HG02623 (cell line): ENCODE measurements around the gene UTP3.
A peak's percentile ranks its signal among the peaks of the same experiment; 100 is the strongest.
"Not testable (repeated sequence)": the region's sequence is repeated elsewhere in the genome, so short reads cannot be mapped to it uniquely, and the experiment has no call there.

Experiments used
- ATAC-seq: cut with Tn5 transposase; IDR thresholded peaks from one replicate; pipeline ENCODE4 v1.9.1; 2021; ENCODE audit warnings: moderate library complexity; ENCODE audit not compliant: unreplicated experiment

Gene UTP3

DNA sequence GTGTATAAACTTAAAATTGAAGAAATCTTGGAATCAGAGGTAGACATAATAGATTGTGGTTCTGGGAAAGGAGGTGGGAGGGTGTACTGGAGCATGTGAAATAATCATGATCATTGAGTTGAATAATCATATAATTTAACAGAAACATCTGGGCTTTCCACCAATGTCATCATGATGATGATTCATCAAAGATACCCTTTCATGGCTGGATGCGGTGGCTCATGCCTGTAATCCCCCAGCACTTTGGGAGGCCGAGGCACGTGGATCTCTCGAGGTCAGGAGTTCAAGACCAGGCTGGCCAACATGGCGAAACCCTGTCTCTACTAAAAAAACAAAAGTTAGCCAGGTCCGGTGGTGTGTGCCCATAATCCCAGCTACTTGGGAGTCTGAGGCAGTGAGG is 26.8 kb downstream of the UTP3 start:
- ATAC-seq, result peak; percentile 9

DNA sequence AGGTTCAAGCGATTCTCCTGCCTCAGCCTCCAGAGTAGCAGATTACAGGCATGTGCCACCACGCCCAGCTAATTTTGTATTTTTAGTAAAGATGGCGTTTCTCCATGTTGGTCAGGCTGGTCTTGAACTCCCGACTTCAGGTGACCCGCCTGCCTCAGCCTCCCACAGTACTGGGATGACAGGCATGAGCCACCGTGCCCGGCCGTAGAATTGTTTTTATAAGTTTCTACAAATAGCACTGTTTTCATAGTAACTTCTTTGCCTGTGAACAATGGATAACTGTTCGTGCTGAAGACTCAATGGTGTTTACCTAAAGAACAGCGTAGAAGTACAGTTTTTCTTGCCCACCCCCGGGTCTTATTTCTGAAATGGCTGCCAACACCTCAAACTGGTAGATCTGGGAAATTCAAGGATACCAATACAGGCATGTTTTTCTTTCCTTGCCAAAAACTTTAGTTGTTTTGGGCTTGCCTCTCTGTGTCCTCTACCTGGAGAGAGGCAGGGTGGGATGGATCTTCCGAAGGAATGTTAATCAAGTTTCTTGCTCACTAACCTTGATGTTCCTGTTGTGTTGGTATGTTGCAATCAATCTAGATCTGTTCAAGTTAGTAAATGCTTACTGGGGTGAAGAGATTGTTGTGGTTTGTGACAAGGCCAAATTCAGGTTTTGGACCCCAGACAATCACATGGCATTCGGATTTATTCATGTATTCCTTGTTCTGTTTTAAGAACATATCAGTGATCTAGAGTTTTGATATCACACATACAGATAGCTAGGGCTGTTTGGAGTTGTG is 30.7 kb downstream of the UTP3 start:
- ATAC-seq, result no peak

- ATAC-seq, result no peak
Measured at GRCh38 chr4:70721747-70722146, 33.4 kb downstream of the UTP3 start, which contains the start of gene RUFY3. TSS of gene RUFY3 (plus strand) at chr4:70721964. CDS start at chr4:70722574, 610 bp downstream.

DNA sequence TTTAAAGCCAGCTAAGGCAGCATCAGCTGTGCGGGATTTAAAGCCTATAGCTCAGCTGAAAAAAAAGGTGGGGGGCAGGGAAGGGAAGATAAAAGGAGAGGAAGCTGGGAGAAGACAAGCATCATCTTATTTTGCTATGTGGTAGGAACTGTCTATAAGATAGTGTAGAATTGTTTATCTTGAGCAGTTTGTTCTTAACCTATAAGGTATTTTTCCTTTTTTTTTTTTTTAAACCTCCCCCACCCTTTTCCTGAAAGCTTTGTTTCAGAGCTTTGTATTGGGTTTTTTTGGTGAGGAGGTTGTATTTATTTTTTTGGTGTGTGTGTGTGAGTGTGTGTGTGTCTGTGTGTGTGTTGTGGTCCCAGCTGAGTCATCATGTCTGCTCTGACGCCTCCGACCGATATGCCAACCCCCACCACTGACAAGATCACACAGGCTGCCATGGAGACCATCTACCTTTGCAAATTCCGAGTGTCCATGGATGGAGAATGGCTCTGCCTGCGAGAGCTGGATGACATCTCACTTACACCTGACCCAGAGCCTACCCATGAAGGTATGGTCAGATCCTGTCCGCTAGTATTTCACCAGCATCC is 34.0 kb downstream of the UTP3 start:
- no peak for ATAC-seq

GRCh38 chr4:70724463-70724862 is 36.1 kb downstream of the UTP3 start:
- ATAC-seq, result no peak

GRCh38 chr4:70725633-70726032 is 37.3 kb downstream of the UTP3 start:
- no peak for ATAC-seq

- ATAC-seq, result not testable (repeated sequence)
Measured at GRCh38 chr4:70726515-70726914, 38.2 kb downstream of the UTP3 start.

- ATAC-seq, result no peak
Measured at GRCh38 chr4:70728091-70728490, 39.8 kb downstream of the UTP3 start.

GRCh38 chr4:70732878-70733277 is 44.5 kb downstream of the UTP3 start:
- not testable (repeated sequence) for ATAC-seq

GRCh38 chr4:70734168-70734954 is 46.0 kb downstream of the UTP3 start:
- ATAC-seq, result peak; percentile 84

- ATAC-seq, result peak; percentile 0
Measured at GRCh38 chr4:70734971-70735370, 46.6 kb downstream of the UTP3 start.

- not testable (repeated sequence) for ATAC-seq
Measured at GRCh38 chr4:70735915-70736314, 47.6 kb downstream of the UTP3 start.

GRCh38 chr4:70737006-70737405 is 48.7 kb downstream of the UTP3 start:
- no peak for ATAC-seq

DNA sequence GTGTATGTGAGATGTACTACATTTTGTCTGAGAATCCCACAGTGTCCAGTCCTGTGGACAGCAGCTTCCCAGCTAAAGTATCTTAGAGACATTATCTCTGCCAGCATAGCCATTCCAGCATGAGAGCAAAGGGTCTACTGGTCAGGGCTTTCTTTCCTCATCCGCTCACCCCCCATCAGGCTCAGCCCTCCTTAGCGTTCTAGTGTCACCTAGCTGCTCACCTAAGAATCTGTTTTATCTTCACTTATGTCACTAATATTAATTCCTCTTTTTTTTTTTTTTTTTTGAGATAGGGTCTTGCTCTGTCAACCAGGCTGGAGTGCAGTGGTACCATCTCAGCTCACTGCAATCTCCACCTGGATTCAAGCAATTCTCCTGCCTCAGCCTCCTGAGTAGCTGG is 49.1 kb downstream of the UTP3 start:
- ATAC-seq, result no peak

- no peak for ATAC-seq
Measured at GRCh38 chr4:70739496-70740337, 51.4 kb downstream of the UTP3 start.
